HEK293 (cell line): ENCODE data around the gene TARBP1.

Source experiments
- CTCF ChIA-PET: fragments of 350-600 bp; formaldehyde crosslinking; extraction: SDS; loops from one replicate; lab custom pipeline; 2021; ENCODE audit warnings: antibody characterized with exemption; lab: Yijun Ruan, JAX
- POLR2A ChIA-PET: fragments of 300-600 bp; formaldehyde crosslinking; extraction: SDS; loops from one replicate; lab custom pipeline; 2020; ENCODE audit warnings: antibody characterized with exemption, inconsistent platforms; lab: Yijun Ruan, JAX
- H3K27ac ChIP-seq: fragments of 200-500 bp; sonication (Bioruptor generic); 2 replicates; pipeline ENCODE4 v1.5.1; 2014; ENCODE audit warnings: low read depth, low read length, control low read depth, inconsistent platforms; ENCODE audit errors: extremely low read depth
- H3K36me3 ChIP-seq, 2 experiments: fragments of 200-500 bp in 1 of 2; sonication (Bioruptor generic) in 1 of 2; 1 replicate in 1 of 2; 2 replicates in 1 of 2; pipeline ENCODE4 v1.5.1; 2014 to 2017; ENCODE audit warnings: inconsistent platforms in 2 of 2, low read length in 2 of 2; ENCODE audit not compliant: control insufficient read depth in 2 of 2, insufficient read depth in 1 of 2
- H3K4me1 ChIP-seq: fragments of 200-500 bp; sonication (Bioruptor generic); 2 replicates; pipeline ENCODE4 v1.5.1; 2014; ENCODE audit warnings: mild to moderate bottlenecking, low read length, inconsistent platforms; ENCODE audit not compliant: control insufficient read depth, insufficient read depth
- H3K4me3 ChIP-seq: 2 replicates; pipeline ENCODE4 v1.5.1; 2011; ENCODE audit warnings: low read depth, mild to moderate bottlenecking, control low read depth, low read length, moderate library complexity
- H3K9me3 ChIP-seq: fragments of 200-500 bp; sonication (Bioruptor generic); 2 replicates; pipeline ENCODE4 v1.5.1; 2014; ENCODE audit warnings: low read depth, low read length, inconsistent platforms; ENCODE audit not compliant: control insufficient read depth, insufficient read depth
- FEZF1 ChIP-seq: fragments of 450-650 bp; formaldehyde crosslinking; IDR thresholded peaks from 2 replicates; pipeline ENCODE4 v1.5.1; 2016; ENCODE audit warnings: missing biosample characterization, missing genetic modification characterization
- ZBTB17 ChIP-seq: fragments of 450-650 bp; formaldehyde crosslinking; IDR thresholded peaks from 2 replicates; pipeline ENCODE4 v1.5.1; 2016; ENCODE audit warnings: missing biosample characterization, missing genetic modification characterization
- ZBTB20 ChIP-seq: fragments of 450-650 bp; formaldehyde crosslinking; IDR thresholded peaks from 2 replicates; pipeline ENCODE4 v1.5.1; 2016; ENCODE audit warnings: missing biosample characterization, missing genetic modification characterization
- ZFP69B ChIP-seq: fragments of 450-650 bp; formaldehyde crosslinking; IDR thresholded peaks from 2 replicates; pipeline ENCODE4 v1.5.1; 2016; ENCODE audit warnings: missing biosample characterization, missing genetic modification characterization
- ZIC2 ChIP-seq: fragments of 450-650 bp; formaldehyde crosslinking; IDR thresholded peaks from 2 replicates; pipeline ENCODE4 v1.5.1; 2016; ENCODE audit warnings: missing biosample characterization, missing genetic modification characterization
- ZNF10 ChIP-seq: fragments of 450-650 bp; formaldehyde crosslinking; IDR thresholded peaks from 2 replicates; pipeline ENCODE4 v1.5.1; 2017; ENCODE audit warnings: missing biosample characterization, missing genetic modification characterization
- ZNF146 ChIP-seq: fragments of 450-650 bp; formaldehyde crosslinking; IDR thresholded peaks from 2 replicates; pipeline ENCODE4 v1.5.1; 2016; ENCODE audit warnings: missing biosample characterization, missing genetic modification characterization
- ZNF157 ChIP-seq: fragments of 450-650 bp; formaldehyde crosslinking; IDR thresholded peaks from 2 replicates; pipeline ENCODE4 v1.5.1; 2016; ENCODE audit warnings: missing biosample characterization, missing genetic modification characterization
- ZNF169 ChIP-seq: fragments of 450-650 bp; formaldehyde crosslinking; IDR thresholded peaks from 2 replicates; pipeline ENCODE4 v1.5.1; 2016; ENCODE audit warnings: missing biosample characterization, missing genetic modification characterization
- ZNF221 ChIP-seq: fragments of 450-650 bp; formaldehyde crosslinking; IDR thresholded peaks from 2 replicates; pipeline ENCODE4 v1.5.1; 2017; ENCODE audit warnings: missing biosample characterization, missing genetic modification characterization, borderline replicate concordance
- ZNF292 ChIP-seq: fragments of 450-650 bp; formaldehyde crosslinking; IDR thresholded peaks from 2 replicates; pipeline ENCODE4 v1.5.1; 2016; ENCODE audit warnings: low read depth, missing biosample characterization, missing genetic modification characterization, borderline replicate concordance
- ZNF473 ChIP-seq: fragments of 450-650 bp; formaldehyde crosslinking; IDR thresholded peaks from 2 replicates; pipeline ENCODE4 v1.5.1; 2017; ENCODE audit warnings: missing biosample characterization, missing genetic modification characterization
- ZNF510 ChIP-seq: fragments of 450-650 bp; formaldehyde crosslinking; IDR thresholded peaks from 2 replicates; pipeline ENCODE4 v1.5.1; 2018; ENCODE audit warnings: mild to moderate bottlenecking, missing genetic modification characterization, missing biosample characterization; ENCODE audit not compliant: insufficient replicate concordance
- ZNF629 ChIP-seq: fragments of 450-650 bp; formaldehyde crosslinking; IDR thresholded peaks from 2 replicates; pipeline ENCODE4 v1.5.1; 2017; ENCODE audit warnings: missing biosample characterization, missing genetic modification characterization
- ZNF658 ChIP-seq: fragments of 450-650 bp; formaldehyde crosslinking; IDR thresholded peaks from 2 replicates; pipeline ENCODE4; 2016; ENCODE audit warnings: missing biosample characterization, missing genetic modification characterization
- ZNF664 ChIP-seq: fragments of 450-650 bp; formaldehyde crosslinking; IDR thresholded peaks from 2 replicates; pipeline ENCODE4 v1.5.1; 2016; ENCODE audit warnings: missing biosample characterization, missing genetic modification characterization
- TF ChIP-seq, protein P1 (sequence below): fragments of 450-650 bp; formaldehyde crosslinking; IDR thresholded peaks from 2 replicates; pipeline ENCODE4 v1.5.1; 2017; ENCODE audit warnings: missing biosample characterization, missing genetic modification characterization
- TF ChIP-seq, protein P2 (sequence below): fragments of 450-650 bp; formaldehyde crosslinking; IDR thresholded peaks from 2 replicates; pipeline ENCODE4 v1.5.1; 2016; ENCODE audit warnings: missing biosample characterization, missing genetic modification characterization, low read depth
- TF ChIP-seq, protein P3 (sequence below): fragments of 450-650 bp; formaldehyde crosslinking; IDR thresholded peaks from 2 replicates; pipeline ENCODE4 v1.5.1; 2016; ENCODE audit warnings: missing biosample characterization, missing genetic modification characterization

TARBP1 gene

DNA sequence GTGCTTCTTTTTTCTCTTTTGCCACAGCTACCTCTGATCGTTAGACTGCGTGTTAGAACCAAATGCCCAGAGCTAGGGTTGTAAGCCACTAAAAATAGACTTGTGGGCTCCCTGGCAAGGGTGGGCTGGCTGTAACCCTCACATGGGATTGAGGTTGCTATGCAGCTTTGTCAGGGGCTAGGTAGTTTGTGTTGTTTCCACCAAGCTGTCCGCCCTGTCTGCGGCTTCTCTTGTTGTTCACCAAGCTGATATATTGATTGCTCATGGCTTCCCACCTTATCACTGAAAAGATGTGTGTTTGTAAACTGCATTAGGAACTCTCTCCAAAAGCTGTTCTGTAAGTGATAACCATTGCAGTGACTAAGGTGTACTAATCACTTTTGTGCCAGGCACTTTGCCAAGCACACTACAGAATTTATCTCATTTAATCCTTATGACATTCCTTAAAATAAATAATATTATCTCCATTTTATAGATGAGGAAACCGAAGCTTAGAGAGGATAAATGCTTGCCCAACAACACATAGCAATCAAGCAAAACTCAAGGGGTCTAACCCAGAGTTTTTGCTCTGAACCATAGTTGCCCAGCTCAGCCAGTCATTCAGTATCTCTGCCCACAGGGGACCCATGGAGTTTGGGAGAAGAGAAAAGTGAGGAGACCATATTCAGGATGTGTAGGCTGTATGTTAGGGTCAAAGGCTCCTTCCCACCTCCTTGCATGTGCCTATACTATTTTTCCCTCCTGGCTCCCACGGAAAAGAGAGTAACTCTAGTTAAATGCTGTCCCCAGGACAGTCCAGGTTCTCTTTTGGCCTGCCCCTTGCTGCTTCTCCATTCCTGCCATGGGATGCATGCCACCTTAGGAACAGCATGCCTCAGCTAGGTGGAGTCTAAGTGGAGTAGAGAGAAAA, 42.2 kb upstream of the TARBP1 start (continued):
- TF ChIP-seq ZIC2 (tag by site-specific recombination) = 0 out of 2 replicates have a peak, but pooled peaks have one; percentile 22
- no peak for TF ChIP-seq ZNF292
- TF ChIP-seq, protein P1, sequence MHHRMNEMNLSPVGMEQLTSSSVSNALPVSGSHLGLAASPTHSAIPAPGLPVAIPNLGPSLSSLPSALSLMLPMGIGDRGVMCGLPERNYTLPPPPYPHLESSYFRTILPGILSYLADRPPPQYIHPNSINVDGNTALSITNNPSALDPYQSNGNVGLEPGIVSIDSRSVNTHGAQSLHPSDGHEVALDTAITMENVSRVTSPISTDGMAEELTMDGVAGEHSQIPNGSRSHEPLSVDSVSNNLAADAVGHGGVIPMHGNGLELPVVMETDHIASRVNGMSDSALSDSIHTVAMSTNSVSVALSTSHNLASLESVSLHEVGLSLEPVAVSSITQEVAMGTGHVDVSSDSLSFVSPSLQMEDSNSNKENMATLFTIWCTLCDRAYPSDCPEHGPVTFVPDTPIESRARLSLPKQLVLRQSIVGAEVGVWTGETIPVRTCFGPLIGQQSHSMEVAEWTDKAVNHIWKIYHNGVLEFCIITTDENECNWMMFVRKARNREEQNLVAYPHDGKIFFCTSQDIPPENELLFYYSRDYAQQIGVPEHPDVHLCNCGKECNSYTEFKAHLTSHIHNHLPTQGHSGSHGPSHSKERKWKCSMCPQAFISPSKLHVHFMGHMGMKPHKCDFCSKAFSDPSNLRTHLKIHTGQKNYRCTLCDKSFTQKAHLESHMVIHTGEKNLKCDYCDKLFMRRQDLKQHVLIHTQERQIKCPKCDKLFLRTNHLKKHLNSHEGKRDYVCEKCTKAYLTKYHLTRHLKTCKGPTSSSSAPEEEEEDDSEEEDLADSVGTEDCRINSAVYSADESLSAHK (tag by site-specific recombination) = no peak
- TF ChIP-seq ZBTB17 (tag by site-specific recombination) = peak; percentile 89
- no peak for TF ChIP-seq ZNF157 (tag by site-specific recombination)
- peak; percentile 86 for TF ChIP-seq ZNF664 (tag by site-specific recombination)
- TF ChIP-seq ZNF473 = no peak
- 0 out of 2 replicates have a peak, but pooled peaks have one; percentile 13 for TF ChIP-seq ZNF629 (tag by site-specific recombination)
- TF ChIP-seq, protein P2, sequence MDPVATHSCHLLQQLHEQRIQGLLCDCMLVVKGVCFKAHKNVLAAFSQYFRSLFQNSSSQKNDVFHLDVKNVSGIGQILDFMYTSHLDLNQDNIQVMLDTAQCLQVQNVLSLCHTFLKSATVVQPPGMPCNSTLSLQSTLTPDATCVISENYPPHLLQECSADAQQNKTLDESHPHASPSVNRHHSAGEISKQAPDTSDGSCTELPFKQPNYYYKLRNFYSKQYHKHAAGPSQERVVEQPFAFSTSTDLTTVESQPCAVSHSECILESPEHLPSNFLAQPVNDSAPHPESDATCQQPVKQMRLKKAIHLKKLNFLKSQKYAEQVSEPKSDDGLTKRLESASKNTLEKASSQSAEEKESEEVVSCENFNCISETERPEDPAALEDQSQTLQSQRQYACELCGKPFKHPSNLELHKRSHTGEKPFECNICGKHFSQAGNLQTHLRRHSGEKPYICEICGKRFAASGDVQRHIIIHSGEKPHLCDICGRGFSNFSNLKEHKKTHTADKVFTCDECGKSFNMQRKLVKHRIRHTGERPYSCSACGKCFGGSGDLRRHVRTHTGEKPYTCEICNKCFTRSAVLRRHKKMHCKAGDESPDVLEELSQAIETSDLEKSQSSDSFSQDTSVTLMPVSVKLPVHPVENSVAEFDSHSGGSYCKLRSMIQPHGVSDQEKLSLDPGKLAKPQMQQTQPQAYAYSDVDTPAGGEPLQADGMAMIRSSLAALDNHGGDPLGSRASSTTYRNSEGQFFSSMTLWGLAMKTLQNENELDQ (tag by site-specific recombination) = no peak
- no peak for TF ChIP-seq ZNF146 (tag by site-specific recombination)

DNA sequence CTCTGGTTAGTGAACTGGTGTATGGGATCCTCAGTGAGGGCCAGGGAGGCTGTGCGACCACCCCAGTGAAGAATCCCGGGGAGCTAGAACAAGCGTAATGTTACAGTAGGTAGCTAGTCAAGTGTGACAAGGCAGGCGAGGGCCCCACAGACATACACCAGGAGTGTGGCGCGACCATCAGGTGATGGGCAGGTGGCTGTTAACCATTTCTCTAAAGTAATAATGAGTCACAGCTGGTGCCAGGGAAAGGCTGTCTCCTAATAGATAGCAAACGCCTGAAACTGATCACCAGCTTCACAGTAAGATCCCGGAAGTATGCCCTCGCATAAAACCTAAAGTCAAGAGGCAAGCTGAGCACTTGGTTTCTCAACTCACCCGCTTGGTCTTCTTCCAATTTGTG, 40.5 kb upstream of the TARBP1 start:
- H3K36me3 ChIP-seq = no peaks in the 10 kb centered on the region
- H3K27ac ChIP-seq = no peak overlapping the region
- ChIA-PET POLR2A (interaction anchor here (0.5 to 1.3 kb wide), 2 partner anchors 81 to 905 kb away, joined by 3 to 5 read pairs; no protein-coding TSS in a partner anchor), CTCF (interaction anchor here (0.5 to 2.3 kb wide), 7 partner anchors 10 to 452 kb away, joined by 3 to 8 read pairs (median 4); no protein-coding TSS in a partner anchor)
- H3K4me1 ChIP-seq = peaks cover 27% of the 10 kb centered on the region
- H3K4me3 ChIP-seq = no peak overlapping the region
- H3K9me3 ChIP-seq = no peaks in the 10 kb centered on the region
- TF ChIP-seq ZNF510 (tag by site-specific recombination) (no peak), ZNF658 (tag by site-specific recombination) (no peak), FEZF1 (tag by site-specific recombination) (0 out of 2 replicates have a peak, but pooled peaks have one; percentile 22), ZNF10 (tag by site-specific recombination) (peak; percentile 88), ZBTB20 (tag by site-specific recombination) (0 out of 2 replicates have a peak, but pooled peaks have one; percentile 16), ZNF221 (no peak), ZFP69B (tag by site-specific recombination) (no peak), ZNF169 (tag by site-specific recombination) (no peak)
- TF ChIP-seq, protein P3, sequence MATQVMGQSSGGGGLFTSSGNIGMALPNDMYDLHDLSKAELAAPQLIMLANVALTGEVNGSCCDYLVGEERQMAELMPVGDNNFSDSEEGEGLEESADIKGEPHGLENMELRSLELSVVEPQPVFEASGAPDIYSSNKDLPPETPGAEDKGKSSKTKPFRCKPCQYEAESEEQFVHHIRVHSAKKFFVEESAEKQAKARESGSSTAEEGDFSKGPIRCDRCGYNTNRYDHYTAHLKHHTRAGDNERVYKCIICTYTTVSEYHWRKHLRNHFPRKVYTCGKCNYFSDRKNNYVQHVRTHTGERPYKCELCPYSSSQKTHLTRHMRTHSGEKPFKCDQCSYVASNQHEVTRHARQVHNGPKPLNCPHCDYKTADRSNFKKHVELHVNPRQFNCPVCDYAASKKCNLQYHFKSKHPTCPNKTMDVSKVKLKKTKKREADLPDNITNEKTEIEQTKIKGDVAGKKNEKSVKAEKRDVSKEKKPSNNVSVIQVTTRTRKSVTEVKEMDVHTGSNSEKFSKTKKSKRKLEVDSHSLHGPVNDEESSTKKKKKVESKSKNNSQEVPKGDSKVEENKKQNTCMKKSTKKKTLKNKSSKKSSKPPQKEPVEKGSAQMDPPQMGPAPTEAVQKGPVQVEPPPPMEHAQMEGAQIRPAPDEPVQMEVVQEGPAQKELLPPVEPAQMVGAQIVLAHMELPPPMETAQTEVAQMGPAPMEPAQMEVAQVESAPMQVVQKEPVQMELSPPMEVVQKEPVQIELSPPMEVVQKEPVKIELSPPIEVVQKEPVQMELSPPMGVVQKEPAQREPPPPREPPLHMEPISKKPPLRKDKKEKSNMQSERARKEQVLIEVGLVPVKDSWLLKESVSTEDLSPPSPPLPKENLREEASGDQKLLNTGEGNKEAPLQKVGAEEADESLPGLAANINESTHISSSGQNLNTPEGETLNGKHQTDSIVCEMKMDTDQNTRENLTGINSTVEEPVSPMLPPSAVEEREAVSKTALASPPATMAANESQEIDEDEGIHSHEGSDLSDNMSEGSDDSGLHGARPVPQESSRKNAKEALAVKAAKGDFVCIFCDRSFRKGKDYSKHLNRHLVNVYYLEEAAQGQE = no peak
- TF ChIP-seq, all 188 proteins: peak for 3
